ENCODE data around the gene WDR1.

Gene WDR1

DNA sequence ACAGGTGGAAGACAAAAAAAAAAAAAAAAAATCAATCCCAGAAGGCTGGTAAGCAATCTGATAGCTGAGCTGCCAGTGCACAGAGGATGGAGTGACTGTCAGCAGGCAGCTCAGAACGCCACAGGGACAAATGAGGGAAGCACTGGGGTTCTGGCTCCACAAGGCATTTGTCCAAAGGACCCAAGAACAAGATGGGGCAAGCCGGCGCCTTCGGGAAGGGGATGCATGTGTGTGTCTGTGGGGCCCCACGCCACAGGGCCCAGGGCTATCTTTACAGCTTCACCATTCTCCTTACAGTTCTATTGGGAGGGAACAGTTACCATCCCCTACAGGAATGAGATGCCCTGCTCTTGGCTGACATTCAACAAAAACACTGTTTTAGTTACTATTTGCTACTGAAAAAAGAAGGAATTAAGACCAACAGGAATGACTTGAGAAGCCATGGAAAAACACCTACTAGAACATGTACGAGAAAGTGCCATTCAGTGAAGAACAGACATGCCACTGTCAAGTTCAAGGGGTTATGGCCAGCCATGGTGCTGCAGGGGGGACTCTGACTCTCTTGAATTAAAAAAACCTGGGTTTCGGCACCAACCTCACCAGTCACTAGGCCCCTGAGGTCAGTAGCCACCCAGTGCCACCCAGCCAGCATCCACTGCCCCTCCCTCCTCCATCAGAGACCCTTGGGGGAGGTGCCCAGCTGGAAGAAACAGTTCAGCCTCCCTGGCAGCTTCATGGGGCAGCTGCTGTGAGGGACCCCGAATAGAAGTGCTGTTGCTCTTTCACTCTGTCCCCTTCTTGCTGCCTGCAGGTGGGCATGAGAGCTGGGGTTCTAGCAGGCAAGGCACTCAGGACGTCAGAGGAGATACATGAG, 18.5 kb downstream of the WDR1 start:
- no peak for DNase-seq

DNA sequence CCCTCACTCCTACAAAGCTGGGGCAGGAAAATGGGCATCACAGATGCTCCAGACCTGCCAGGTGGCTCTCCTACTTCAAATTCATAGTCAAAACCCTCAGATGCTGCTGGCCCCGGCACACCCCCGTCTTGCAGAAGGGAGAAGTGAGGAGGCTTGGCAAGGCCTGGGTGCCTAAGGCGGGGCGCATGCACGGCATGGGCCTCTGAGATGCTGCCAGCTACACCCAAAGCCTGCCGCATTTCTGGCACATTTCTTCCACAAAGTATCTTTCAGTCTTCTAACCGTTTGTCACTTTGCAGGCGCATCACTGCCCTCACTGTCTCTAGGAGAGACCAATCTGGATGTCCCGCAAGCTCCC, 19.6 kb downstream of the WDR1 start:
- no peak for DNase-seq

DNA sequence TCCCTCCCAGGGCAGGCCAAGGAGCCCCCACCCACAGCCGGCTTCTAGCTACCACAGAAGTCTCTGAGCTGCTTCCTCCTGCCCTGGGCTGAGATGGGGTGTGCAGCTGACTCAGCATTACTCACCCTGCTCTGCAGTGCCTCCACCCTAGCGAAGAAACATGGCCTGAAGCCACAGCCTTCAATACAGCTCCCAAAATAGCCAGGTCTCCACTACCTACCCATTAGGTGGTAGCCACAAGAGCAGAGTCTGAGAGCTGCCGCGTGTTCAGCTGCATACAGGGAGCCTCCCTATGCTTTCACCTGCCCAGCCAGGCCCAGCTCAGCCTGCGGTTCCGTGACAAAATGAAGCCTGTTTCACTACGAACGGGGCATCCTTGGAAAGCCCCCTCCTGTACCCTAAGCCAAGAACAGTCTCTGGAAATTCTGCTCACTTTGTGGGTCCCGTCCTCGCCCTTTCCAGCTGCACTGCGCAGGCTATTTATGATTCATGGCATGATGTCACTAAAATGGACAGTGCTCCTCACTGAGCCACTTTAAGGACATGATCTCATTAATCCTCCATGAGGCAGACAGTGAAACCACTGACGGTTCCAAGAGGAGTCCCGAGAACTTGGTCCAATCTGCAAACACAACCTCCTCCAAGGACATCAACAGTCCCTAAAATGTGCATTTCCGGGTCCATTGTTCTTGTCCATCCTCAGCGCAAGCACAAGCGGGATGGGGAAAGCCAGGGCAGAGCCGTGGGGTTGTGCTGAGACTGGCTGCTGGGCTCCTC, 20.2 kb downstream of the WDR1 start:
- no peak for DNase-seq

DNA sequence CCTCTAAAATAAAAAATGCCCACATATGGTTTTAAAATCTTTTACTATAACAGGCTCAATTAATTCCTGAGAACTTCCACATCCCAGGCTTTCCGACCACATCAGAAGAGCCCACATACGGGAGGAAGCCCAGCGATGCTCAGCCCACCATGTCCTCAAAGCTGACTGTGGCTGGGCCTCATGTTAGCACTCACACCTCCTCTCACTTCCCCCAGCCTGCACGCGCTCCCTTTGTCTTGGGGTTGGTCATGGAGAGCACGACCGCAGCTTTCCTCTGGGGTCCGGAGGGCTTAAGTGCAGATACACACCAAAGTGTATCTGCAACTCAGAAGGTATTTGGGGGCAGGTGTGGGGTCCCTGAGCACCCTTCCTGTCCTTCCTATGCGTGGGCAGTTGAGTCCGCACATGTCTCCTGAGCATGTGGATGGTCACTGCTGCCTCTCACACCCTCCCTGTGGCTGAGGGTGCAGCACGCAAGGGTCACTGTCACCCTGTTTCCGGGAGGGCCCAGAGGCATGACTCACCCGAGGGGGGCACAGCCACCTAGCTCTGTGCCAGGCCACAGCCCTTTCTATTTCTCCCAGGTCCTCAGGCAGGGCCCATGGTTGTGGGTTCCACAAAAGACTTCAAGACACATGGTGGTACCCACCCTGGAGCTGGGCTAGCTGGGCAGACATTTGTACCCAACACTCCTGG, 21.2 kb downstream of the WDR1 start:
- DNase-seq, result no peak

DNA sequence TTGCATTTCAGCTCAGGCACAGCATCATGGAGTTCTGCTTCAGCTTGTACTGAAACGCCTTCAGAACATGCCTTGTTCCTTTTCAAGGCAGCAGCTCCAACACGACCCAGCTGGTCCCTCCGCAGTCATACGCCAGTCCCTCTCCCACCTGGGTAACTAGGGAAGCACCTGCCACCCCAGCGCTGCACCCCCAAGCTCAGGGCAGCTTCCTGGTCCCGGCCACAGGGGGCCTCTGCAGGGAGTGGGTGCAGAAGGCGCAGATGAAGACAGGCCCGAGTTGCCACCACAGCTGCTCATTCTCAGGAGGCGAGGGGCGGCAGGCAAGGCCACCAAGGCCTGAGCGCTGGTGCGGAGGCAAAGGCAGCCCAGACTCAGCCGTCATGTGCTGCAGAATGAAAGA, 21.8 kb downstream of the WDR1 start:
- no peak for DNase-seq

DNA sequence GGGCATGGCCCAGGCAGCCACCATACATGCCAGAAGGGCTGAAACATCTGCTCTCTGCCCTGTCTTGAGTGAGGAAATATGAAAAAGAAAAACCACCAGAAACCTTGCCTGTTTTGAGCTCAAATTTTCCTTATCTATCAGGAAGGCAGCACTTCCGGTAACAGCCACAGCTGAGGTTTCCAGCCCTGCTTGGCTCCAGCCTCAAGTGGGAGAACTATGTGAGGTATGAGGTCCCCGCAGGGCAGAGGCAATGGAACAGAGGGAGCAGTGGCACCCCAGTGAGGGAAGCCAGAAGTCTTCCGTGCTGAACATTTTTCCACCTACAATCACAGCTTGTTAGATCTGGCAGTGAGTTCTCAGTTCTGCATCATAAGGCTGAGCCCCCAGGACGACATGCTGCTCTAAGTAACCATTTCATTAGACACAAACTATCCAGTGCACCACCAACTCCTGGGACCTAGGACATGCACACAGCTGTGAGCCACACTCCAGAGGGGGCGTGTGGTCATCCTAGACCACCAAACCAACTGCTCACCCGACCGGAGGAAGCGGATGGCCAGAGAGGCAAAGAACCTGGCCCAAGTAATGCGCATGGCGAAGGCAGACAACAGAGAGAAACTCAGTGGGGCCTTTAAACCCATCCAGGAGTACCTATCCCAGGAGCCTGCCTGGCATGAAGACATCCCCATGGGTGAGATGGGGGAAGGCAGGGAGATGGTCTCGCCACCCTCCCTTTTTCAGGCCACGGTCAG, 22.6 kb downstream of the WDR1 start:
- no peak for DNase-seq

DNA sequence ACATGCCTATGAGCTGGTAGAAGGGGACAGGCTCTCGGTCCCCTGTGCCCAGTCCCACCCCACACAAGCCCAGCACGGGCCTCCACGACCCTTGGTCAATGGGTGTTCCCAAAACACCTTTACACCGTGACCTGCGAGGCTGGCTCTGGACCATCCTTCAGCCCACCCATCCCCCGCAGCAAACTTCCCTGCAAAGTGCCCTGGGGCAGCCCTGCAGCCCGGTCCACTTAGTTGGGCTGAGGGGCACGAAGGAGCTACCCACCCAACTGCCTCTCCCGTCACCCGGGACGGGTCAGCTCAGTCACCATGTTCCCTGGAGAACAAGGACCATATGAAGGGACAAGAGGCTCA, 23.4 kb downstream of the WDR1 start:
- no peak for DNase-seq

DNA sequence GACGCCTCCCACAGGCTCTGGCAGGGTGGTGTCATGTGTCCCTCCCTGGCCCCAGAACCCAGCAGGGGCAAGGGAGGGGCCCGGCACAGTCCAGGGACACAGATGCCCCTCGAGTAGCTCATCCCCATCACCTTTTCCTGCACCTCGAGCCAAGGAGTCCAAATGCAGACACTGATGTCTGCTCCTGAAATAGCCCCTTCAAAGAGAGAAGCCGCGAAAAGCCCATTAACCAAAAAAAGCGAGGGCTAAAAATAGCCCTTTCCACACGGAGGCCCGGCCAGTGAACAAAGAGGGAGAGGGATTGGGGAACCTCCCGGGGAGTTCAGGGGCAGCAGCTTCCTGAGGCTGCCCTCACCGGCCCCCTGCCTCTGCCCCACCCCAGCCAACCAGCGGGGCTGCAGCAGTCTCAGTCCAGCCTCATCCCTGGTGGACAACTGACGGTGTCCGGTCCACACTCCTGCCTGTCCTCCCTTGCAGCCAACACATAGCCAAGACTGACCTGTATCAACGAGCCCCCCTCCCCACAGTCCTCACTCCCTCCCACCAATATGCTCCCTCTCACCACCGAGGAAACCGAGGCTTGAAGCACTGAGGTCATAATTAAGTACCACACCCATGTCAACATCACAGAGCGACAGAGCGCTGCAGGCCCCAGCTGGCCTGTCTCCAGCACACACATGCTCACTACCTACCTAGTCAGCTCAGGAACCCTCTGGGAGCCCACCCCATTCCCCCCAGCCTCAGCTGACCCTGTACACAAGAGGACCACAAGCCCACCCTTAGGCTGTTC, 23.9 kb downstream of the WDR1 start:
- DNase-seq, result no peak

DNA sequence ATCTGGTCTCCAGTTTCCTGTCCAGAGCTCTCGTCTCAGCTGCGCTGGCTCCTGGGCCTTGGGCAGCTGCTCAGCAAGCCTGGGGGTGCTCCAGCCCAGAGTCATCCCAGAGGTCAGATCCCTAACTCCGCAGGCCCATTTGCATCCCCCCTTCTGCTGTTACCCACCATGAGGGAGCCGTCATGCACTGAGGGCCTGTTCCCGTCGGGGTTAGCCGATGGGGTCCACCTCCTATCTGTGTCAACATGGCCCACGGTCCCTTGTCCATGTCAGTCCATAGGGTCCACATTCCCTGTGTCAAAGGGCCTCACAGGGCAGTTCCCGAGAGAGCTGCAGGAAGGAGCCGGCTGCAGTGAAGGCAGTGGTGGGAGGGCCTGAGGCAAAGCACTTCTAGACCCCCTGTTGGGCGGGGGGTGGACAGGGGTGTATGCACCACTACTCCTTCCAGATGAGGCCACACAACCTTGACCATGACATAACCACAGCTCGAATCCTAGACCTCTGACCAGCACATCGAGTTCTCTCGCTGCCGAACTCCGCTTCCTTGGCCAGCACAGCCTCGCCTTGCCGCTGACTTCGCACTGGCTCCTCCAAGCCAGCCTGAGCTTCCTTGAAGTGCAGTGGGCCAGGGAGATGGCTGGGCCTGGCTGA, 24.9 kb downstream of the WDR1 start:
- no peak for DNase-seq

DNA sequence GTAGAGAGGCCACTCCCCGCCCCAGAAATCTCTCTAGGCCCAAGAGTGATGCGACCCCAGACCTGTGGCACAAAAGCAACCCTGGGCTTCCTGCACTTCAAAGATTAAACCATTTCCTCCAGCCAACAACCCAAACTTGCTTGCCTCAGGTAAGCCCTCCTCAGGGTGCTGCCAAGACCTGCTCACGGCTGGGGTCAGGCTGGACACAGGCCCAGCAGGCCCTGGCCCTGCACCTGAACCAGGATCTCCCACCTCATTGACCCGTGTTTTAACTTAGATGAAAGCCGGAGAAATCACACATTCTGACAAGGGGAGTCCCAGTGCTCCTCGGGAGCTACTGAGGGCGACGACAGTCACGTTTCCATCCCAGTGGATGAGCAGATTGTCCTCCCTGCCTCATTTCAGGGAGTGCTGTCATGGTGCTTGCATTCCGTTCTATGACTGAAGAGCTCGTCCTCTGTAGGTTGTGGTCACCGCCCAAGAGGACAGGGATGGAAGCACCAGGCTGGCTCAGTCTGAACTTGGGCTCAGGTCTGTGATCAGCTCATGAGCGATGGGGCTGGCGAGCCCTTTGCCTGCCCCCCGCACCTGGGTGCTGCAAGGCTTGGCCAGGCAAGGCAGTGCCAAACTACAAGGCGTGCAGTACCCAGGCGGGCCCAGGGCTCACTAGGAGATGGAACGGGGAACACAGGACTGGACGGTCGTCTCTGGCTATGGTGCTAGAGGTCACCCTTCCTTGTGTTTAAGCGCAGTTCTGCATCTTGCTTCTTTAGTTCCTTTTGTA, 25.9 kb downstream of the WDR1 start:
- DNase-seq, result no peak

DNA sequence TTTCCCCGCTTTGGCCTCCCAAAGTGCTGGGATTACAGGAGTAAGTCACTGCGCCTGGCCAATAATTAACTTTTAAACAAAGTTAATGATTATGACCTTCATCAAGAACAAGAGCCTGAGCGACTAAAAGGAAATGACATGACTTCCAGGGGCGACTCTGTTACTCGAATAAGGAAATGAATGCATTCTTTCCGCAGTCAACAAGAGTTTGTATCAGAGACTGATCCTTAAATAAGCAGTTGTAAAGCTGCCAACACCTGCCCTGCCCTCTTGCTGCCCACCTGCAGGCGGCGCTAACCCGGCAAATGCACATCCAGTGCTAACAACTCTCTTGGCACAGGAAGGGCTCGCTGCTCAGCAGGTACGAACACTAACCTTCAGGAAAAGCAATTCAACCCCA, 27.3 kb downstream of the WDR1 start:
- DNase-seq, result no peak

DNA sequence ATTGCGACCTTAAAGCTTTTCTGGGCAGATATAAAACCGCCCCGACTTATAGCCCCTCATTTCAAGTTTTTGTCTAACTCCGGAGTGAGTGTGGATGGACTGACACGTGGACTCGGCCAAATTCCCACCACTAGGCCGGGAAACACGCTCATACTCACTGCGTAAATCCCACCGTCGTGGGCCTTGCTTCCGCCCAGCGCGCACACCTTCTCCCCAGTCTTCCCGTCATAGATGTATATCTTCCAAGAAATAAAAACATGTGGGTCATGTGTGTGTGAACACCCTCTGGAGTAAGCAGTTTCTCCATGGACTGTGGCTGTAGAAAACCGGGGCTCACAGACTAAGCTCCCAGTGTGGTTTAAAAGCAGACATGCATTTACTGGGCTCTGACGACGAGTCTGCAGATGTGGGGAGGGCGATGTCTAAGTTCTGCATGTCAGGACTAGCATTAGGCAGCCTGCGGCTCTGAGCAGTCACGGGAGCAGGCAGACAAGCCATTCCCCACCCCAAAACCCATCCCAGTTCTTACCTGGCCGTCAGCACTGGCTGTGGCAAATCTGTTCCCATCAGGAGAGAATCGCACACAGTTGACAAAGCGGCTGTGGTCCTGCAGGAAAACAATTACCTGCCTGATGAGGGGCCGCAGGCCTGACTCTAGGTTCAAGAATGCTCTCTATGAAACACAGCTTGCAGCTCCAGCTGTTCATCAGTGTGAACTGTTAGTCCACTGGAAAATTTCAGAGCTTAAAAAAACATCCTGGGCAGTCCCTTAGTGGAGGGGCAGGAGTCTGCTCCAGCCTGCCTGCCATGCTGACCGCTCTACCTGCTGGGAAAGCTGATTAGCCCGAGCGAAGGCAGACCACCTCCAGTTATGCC, 28.2 kb downstream of the WDR1 start:
- no peak for DNase-seq

DNA sequence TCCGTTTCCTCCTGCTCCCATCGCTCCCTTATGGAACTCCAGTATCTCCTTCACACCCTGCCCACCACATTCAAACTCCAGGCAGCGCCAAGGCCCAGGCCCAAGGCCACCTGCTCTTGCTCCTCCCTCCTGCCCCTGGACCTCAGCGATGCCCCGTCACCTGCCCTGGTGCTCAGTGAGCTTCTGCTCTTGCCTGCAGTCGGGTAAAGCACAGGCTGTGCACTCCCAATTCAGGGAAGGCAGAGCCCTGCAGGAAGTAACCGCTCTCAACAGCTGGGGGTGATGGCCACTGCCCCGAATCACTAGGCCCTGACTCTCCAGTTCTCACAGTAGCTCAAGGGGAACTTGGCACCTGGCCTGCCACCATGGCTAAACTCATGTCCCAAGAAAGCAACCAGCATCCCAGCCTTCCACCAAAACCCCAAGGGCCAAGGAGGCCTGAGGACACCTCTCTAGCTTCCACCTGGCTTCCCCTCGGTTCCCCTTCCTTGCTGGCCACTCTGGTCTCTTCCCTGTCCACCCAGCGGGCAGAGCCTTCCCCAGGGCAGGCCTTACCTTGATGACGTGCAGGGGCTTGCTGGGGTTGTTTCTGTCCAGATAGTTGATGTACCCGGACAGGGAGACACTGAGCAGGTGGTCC, 29.3 kb downstream of the WDR1 start:
- DNase-seq, result no peak

DNA sequence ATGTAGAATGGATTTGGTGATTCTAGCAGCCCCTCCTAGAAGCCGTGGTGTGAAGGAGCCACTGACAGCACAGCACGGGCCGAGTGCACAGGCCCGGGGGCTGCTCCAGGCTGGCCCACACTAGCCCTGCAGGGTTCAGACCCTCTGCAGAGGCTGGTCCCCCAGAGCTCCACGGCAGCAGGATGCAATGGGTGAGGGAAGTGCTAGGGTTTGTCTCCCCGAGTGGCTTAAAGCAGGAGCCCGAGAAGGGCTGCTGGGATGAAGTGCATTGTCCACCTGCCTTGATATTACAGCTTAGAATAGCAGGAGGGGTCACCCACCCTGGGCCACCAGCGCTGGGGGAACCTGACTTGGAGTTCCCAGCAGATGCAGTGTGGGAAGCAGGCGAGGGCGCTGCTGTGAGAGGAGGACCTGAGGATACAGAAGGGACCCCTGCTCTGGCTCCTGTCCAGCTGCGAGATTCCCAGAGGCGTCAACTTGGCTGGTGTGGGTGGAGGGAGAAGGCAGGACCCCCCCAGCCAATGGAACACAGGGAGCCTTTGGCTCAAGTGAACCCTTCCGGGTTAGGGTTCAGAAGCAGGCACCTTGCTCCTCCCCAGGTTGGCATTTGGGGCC, 30.0 kb downstream of the WDR1 start:
- DNase-seq, result no peak

DNA sequence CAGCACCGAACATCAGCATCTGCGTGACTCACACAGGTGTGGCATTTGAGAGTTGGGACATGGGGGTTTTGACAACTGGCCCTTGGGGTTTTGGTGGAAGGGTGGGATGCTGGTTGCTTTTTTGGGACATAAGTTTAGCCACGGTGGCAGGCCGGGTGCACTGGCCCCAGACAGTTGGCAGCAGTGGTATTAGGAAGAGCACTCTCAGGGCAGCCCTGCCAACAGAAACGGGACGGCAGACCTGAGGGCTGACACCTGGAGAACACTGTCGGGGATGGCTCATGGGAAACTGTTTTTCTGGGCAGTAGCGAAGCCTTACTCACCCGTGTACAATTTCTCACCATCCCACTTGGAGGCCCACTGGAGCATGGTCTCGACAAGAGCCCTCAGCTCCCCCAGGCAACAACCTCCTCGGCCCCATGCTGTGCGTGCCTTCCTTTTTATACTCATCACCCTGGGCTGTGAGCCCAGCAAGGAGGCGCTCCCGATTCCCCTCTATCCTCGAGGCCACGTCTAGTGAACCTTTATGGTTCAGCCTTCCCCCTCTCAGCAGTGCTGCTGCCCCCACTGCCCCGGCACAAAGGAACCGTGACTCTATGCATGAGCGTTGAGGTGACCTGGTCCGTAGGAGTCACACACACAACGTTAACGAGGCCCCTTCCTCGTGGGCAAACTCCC, 30.6 kb downstream of the WDR1 start:
- no peak for DNase-seq

DNA sequence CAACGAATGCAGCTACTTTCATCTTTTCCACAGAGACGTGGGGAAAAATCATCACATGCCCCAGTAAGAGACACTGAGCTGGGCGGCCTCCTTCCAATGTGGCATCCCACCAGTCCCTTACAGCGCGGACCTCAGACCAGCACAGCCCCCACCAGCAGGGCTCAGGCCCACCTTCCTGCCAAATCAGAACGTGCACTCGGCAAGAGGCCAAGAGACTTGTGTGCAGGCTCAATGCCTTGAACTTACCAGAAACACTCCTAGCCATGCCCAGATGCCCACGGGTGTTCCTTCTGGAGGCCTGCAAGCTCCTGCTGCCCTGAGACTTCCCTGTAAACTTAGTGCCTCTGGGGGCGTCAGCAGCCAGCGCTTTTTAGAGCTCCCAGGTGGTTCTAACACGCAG, 31.2 kb downstream of the WDR1 start:
- no peak for DNase-seq

DNA sequence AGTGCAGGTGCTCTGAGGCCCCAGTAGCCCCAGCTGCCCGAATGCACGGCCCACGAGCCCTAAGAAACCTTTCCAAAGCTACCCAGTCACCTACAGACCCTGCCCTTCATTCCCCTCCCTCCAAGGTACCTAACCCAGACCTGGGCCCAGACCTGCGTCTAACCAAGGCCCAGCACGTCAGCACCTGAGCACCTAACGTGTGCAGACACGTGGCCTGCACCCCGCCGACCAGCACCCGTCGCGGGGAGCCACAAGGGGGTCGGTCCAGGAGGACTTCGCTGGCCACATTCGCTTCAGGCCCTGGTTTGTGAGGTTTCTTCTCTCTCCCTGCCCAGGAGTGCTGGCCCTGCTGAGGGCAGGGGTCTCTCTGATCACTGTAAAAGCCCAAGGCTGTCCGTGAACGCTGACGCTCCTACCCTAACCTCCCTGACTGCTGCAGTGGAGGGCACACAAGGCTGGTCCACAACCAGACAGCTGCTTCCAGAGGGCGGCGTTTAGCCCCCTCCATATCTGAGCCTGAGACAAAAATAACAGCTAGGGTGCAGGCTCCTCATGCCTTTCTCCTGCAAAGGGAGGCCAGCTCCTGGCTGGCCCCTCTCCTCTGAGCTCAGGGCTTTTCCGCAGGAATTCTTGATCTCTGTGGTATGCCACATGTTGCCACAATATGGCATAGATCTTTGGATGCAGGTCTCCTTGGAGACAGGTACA, 31.8 kb downstream of the WDR1 start:
- no peak for DNase-seq

Measured in eye (tissue), 1 donor.